Sigmoid colon (tissue), 4 donors: ENCODE data around the gene LPP.

Source experiments
- EP300 ChIP-seq, 4 donors: sonication (generic); formaldehyde crosslinking; IDR thresholded peaks; one replicate each; pipeline ENCODE4 v1.6.1; 2017; ENCODE audit warnings: antibody characterized with exemption in 4 of 4
- POLR2A ChIP-seq, 2 donors: fragments of 450-650 bp; IDR thresholded peaks; one replicate each; pipeline ENCODE4 v1.6.1; 2016; ENCODE audit warnings: antibody characterized with exemption in 2 of 2, mild to moderate bottlenecking in 2 of 2, moderate library complexity in 2 of 2
- POLR2AphosphoS5 ChIP-seq, 4 donors: sonication (generic); formaldehyde crosslinking; IDR thresholded peaks; one replicate each; pipeline ENCODE4 v1.6.1; 2017; ENCODE audit warnings: antibody characterized with exemption in 4 of 4
- TF ChIP-seq, protein P1 (sequence below), 4 experiments: fragments of 450-650 bp in 3 of 4; fragments of 200-600 bp in 1 of 4; IDR thresholded peaks; one replicate each; pipeline ENCODE4 v1.5.1; 2016 to 2019; ENCODE audit warnings: antibody characterized with exemption in 4 of 4, mild to moderate bottlenecking in 3 of 4, moderate library complexity in 2 of 4

DNA sequence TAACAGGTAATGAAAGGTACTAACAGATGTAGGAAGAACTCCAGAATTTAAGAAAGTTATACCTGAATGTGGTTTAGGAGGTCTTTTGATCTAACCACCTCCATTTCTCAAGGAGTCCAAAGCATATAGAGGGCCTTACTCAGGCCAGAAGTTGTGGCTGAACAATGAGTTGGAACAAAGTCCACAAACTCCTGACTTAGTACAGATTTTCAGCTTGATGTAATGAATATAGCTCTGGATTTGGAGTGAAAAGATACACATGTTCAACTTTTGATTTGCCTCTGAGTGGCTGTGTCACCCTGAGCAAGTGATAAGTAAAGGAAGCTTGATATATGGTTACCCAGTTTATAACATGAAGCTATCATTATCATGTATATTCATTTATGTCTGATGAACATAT, 390.1 kb downstream of the LPP start:
- TF ChIP-seq, protein P1, sequence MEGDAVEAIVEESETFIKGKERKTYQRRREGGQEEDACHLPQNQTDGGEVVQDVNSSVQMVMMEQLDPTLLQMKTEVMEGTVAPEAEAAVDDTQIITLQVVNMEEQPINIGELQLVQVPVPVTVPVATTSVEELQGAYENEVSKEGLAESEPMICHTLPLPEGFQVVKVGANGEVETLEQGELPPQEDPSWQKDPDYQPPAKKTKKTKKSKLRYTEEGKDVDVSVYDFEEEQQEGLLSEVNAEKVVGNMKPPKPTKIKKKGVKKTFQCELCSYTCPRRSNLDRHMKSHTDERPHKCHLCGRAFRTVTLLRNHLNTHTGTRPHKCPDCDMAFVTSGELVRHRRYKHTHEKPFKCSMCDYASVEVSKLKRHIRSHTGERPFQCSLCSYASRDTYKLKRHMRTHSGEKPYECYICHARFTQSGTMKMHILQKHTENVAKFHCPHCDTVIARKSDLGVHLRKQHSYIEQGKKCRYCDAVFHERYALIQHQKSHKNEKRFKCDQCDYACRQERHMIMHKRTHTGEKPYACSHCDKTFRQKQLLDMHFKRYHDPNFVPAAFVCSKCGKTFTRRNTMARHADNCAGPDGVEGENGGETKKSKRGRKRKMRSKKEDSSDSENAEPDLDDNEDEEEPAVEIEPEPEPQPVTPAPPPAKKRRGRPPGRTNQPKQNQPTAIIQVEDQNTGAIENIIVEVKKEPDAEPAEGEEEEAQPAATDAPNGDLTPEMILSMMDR (IDR thresholded peaks at IDR 0.05), result no peak
- TF ChIP-seq EP300 (IDR thresholded peaks at IDR 0.05), result no peak
- TF ChIP-seq POLR2A (IDR thresholded peaks at IDR 0.05), result no peak
- no peak for TF ChIP-seq POLR2AphosphoS5 (IDR thresholded peaks at IDR 0.05)
